CD4-positive, alpha-beta memory T cell (primary cell): Measurements from ENCODE around the gene GCLC. TPM values are rescaled to one million over a fixed set of nuclear protein-coding genes. Genes with fewer than 3 reads are reported as not detected.

Source experiments
- CTCF ChIA-PET: fragments of 350-600 bp; sonication (Branson Sonifier 250); formaldehyde crosslinking; loops from one replicate; lab custom pipeline; 2021; ENCODE audit warnings: inconsistent platforms; ENCODE audit not compliant: partially characterized antibody; lab: Charles Lee
- POLR2A ChIA-PET: fragments of 350-600 bp; sonication (Branson Sonifier 250); formaldehyde crosslinking; loops from one replicate; lab custom pipeline; 2021; ENCODE audit not compliant: partially characterized antibody; lab: Charles Lee
- DNase-seq, 5 donors: peaks; one replicate each; pipeline versions ENCODE4 v3.0.0 to v3.0.0-alpha.2; 2020 to 2022; ENCODE audit warnings: mixed read lengths in 1 of 5
- H3K27ac ChIP-seq: one replicate; pipeline ENCODE4 v1.7.0; 2013; ENCODE audit warnings: low read depth, low read length
- H3K27me3 ChIP-seq: 2 replicates; pipeline ENCODE4 v1.7.0; 2013; ENCODE audit warnings: mild to moderate bottlenecking, low read length, moderate library complexity; ENCODE audit not compliant: insufficient read depth
- H3K36me3 ChIP-seq: 2 replicates; pipeline ENCODE4 v1.7.0; 2013; ENCODE audit warnings: mild to moderate bottlenecking, low read length, moderate library complexity; ENCODE audit not compliant: insufficient read depth
- H3K4me1 ChIP-seq: 2 replicates; pipeline ENCODE4 v1.7.0; 2013; ENCODE audit warnings: mild to moderate bottlenecking, low read length, moderate library complexity; ENCODE audit not compliant: insufficient read depth
- H3K4me3 ChIP-seq, 2 donors: one replicate each; pipeline ENCODE4 v1.7.0; 2013; ENCODE audit warnings: low read length in 2 of 2, mild to moderate bottlenecking in 1 of 2
- H3K9me3 ChIP-seq, 2 donors: one replicate each; pipeline ENCODE4 v1.7.0; 2013; ENCODE audit warnings: low read length in 2 of 2, control low read depth in 1 of 2; ENCODE audit not compliant: control insufficient read depth in 1 of 2
- H3K27ac Mint-ChIP-seq, 7 donors: one replicate each; pipeline ENCODE4 v1.8.0; 2020 to 2021; ENCODE audit warnings: mixed read lengths in 7 of 7, mild to moderate bottlenecking in 6 of 7, inconsistent platforms in 3 of 7, moderate library complexity in 3 of 7
- H3K27me3 Mint-ChIP-seq, 2 donors: one replicate each; pipeline ENCODE4 v1.8.0; 2020 to 2021; ENCODE audit warnings: mixed read lengths in 2 of 2
- H3K36me3 Mint-ChIP-seq, 2 donors: one replicate each; pipeline ENCODE4 v1.8.0; 2020 to 2021; ENCODE audit warnings: mixed read lengths in 2 of 2, inconsistent platforms in 1 of 2, mild to moderate bottlenecking in 1 of 2
- H3K4me1 Mint-ChIP-seq, 4 donors: one replicate each; pipeline ENCODE4 v1.8.0; 2020 to 2021; ENCODE audit warnings: mixed read lengths in 4 of 4, mild to moderate bottlenecking in 1 of 4
- H3K4me3 Mint-ChIP-seq, 8 donors: one replicate each; pipeline ENCODE4 v1.8.0; 2020 to 2021; ENCODE audit warnings: mixed read lengths in 8 of 8, mild to moderate bottlenecking in 7 of 8, moderate library complexity in 6 of 8, inconsistent platforms in 3 of 8
- H3K9me3 Mint-ChIP-seq, 8 donors: one replicate each; pipeline ENCODE4 v1.8.0; 2020 to 2021; ENCODE audit warnings: mixed read lengths in 8 of 8, mild to moderate bottlenecking in 5 of 8, inconsistent platforms in 3 of 8, moderate library complexity in 1 of 8
- intact Hi-C: fragments of 100-400 bp; cut with micrococcal nuclease; formaldehyde crosslinking; loops from one replicate; pipeline ENCODE4 v1.15.1; 2023
- polyA plus RNA-seq, 2 donors: library from polyadenylated mRNA; unstranded; fragments of 300-500 nt; fragmentation: Illumina TruSeq; gene quantifications; one replicate each; pipeline ENCODE4 v1.2.3, GENCODE V29; 2021
- total RNA-seq, 2 experiments: library from RNA; stranded (reverse); gene quantifications; one replicate each; pipeline ENCODE4 v1.2.3, GENCODE V29; 2021

GCLC gene
- total and polyA plus RNA-seq, 4 experiments from 2014 or later: 8.8 to 40.9 (median 25.0) TPM

- H3K4me3 Mint-ChIP-seq: no peak overlapping the region
- Histone ChIP-seq H3K4me1 (no peaks in the 10 kb centered on the region), H3K9me3 (no peaks in the 10 kb centered on the region), H3K36me3 (no peaks in the 10 kb centered on the region), H3K27me3 (no peaks in the 10 kb centered on the region), H3K4me3 (no peak overlapping the region), H3K27ac (no peak overlapping the region)
- H3K27me3 Mint-ChIP-seq: no peaks in the 10 kb centered on the region
- DNase-seq: no peak
- intact Hi-C loops: no loop called here
- ChIA-PET CTCF (interaction anchor here (0.6 to 1.2 kb wide), 3 partner anchors 9 to 635 kb away, joined by 3 to 5 read pairs (median 4); no protein-coding TSS in a partner anchor), POLR2A (no interaction called here)
- H3K4me1 Mint-ChIP-seq: peaks cover 2 to 14% (median 5%) of the 10 kb centered on the region in 4 donors
- H3K9me3 Mint-ChIP-seq: no peaks in the 10 kb centered on the region
- no peak overlapping the region for H3K27ac Mint-ChIP-seq
- no peaks in the 10 kb centered on the region for H3K36me3 Mint-ChIP-seq
Observed at GRCh38 chr6:53476964-53477363, 67.9 kb downstream of the GCLC start.

GRCh38 chr6:53474010-53474409, 70.9 kb downstream of the GCLC start:
- CTCF ChIA-PET: interaction anchor here (1.5 kb wide), 1 partner anchor 302 kb away, joined by 5 read pairs; no protein-coding TSS in a partner anchor
- POLR2A ChIA-PET: no interaction called here
- Histone ChIP-seq H3K27me3 (no peaks in the 10 kb centered on the region), H3K36me3 (no peaks in the 10 kb centered on the region), H3K4me3 (no peak overlapping the region), H3K27ac (no peak overlapping the region), H3K9me3 (no peaks in the 10 kb centered on the region), H3K4me1 (no peaks in the 10 kb centered on the region)
- intact Hi-C loops: no loop called here
- Mint-ChIP-seq H3K4me3 (no peak overlapping the region), H3K27ac (no peak overlapping the region), H3K27me3 (no peaks in the 10 kb centered on the region), H3K9me3 (no peaks in the 10 kb centered on the region), H3K36me3 (no peaks in the 10 kb centered on the region), H3K4me1 (peaks cover 0 to 9% (median 3%) of the 10 kb centered on the region in 4 donors)
- no peak for DNase-seq

GRCh38 chr6:53469163-53469562, 75.7 kb downstream of the GCLC start:
- Mint-ChIP-seq H3K9me3 (no peaks in the 10 kb centered on the region), H3K36me3 (no peaks in the 10 kb centered on the region), H3K27me3 (no peaks in the 10 kb centered on the region), H3K4me1 (peaks cover 0 to 9% (median 3%) of the 10 kb centered on the region in 4 donors), H3K27ac (no peak overlapping the region), H3K4me3 (no peak overlapping the region)
- Histone ChIP-seq H3K4me3 (no peak overlapping the region), H3K36me3 (no peaks in the 10 kb centered on the region), H3K27ac (no peak overlapping the region), H3K9me3 (no peaks in the 10 kb centered on the region), H3K27me3 (no peaks in the 10 kb centered on the region), H3K4me1 (no peaks in the 10 kb centered on the region)
- no peak for DNase-seq
- intact Hi-C loops: no loop called here
- ChIA-PET POLR2A (no interaction called here), CTCF (interaction anchor here (0.5 kb wide), 1 partner anchor 297 kb away, joined by 3 read pairs; no protein-coding TSS in a partner anchor)

GRCh38 chr6:53466257-53466656, 78.6 kb downstream of the GCLC start:
- no peaks in the 10 kb centered on the region for H3K27me3 ChIP-seq
- ChIA-PET CTCF (interaction anchor here (1.6 kb wide), 1 partner anchor 26 kb away, joined by 4 read pairs; no protein-coding TSS in a partner anchor), POLR2A (interaction anchor here (0.6 kb wide), 1 partner anchor 434 kb away, joined by 3 read pairs; no protein-coding TSS in a partner anchor)

GRCh38 chr6:53465732-53466131, 79.2 kb downstream of the GCLC start:
- Mint-ChIP-seq H3K27me3 (no peaks in the 10 kb centered on the region), H3K36me3 (no peaks in the 10 kb centered on the region), H3K27ac (no peak overlapping the region), H3K4me1 (peaks cover 0 to 9% (median 3%) of the 10 kb centered on the region in 4 donors), H3K9me3 (no peaks in the 10 kb centered on the region), H3K4me3 (no peak overlapping the region)
- no peaks in the 10 kb centered on the region for H3K4me1 ChIP-seq
- intact Hi-C loops: no loop called here
- no peak for DNase-seq
- no peak overlapping the region for H3K27ac ChIP-seq
- H3K9me3 ChIP-seq: no peaks in the 10 kb centered on the region
- no peaks in the 10 kb centered on the region for H3K36me3 ChIP-seq
- H3K4me3 ChIP-seq: no peak overlapping the region
- ChIA-PET POLR2A (no interaction called here), CTCF (interaction anchor here (1.6 kb wide), 1 partner anchor 27 kb away, joined by 4 read pairs; no protein-coding TSS in a partner anchor)
- H3K27me3 ChIP-seq: no peaks in the 10 kb centered on the region

More at GRCh38 chr6:53466257-53466656, 78.6 kb downstream of the GCLC start:
- Histone ChIP-seq H3K27ac (no peak overlapping the region), H3K36me3 (no peaks in the 10 kb centered on the region), H3K4me3 (no peak overlapping the region), H3K9me3 (no peaks in the 10 kb centered on the region), H3K4me1 (no peaks in the 10 kb centered on the region)
- Mint-ChIP-seq H3K27ac (no peak overlapping the region), H3K27me3 (no peaks in the 10 kb centered on the region), H3K4me1 (peaks cover 0 to 9% (median 3%) of the 10 kb centered on the region in 4 donors), H3K9me3 (no peaks in the 10 kb centered on the region), H3K4me3 (no peak overlapping the region), H3K36me3 (no peaks in the 10 kb centered on the region)
- DNase-seq: no peak
- intact Hi-C loops: no loop called here

- H3K9me3 ChIP-seq: no peaks in the 10 kb centered on the region
- no peaks in the 10 kb centered on the region for H3K9me3 Mint-ChIP-seq
- no peak overlapping the region for H3K27ac ChIP-seq
- CTCF ChIA-PET: no interaction called here
- no peaks in the 10 kb centered on the region for H3K27me3 ChIP-seq
- H3K4me3 Mint-ChIP-seq: no peak overlapping the region
- no peaks in the 10 kb centered on the region for H3K4me1 ChIP-seq
- H3K36me3 Mint-ChIP-seq: no peaks in the 10 kb centered on the region
- intact Hi-C loops: no loop called here
- H3K27me3 Mint-ChIP-seq: no peaks in the 10 kb centered on the region
- H3K36me3 ChIP-seq: no peaks in the 10 kb centered on the region
- H3K4me1 Mint-ChIP-seq: peaks cover 0 to 9% (median 2%) of the 10 kb centered on the region in 4 donors
- POLR2A ChIA-PET: no interaction called here
- DNase-seq: no peak
- no peak overlapping the region for H3K4me3 ChIP-seq
- no peak overlapping the region for H3K27ac Mint-ChIP-seq
Observed at GRCh38 chr6:53464927-53465460, 79.9 kb downstream of the GCLC start.

- no peak overlapping the region for H3K27ac Mint-ChIP-seq
- Histone ChIP-seq H3K9me3 (no peaks in the 10 kb centered on the region), H3K27ac (no peak overlapping the region), H3K4me1 (no peaks in the 10 kb centered on the region), H3K36me3 (no peaks in the 10 kb centered on the region), H3K27me3 (no peaks in the 10 kb centered on the region), H3K4me3 (no peak overlapping the region)
- H3K4me1 Mint-ChIP-seq: peaks cover 0 to 4% (median 1%) of the 10 kb centered on the region in 4 donors
- ChIA-PET POLR2A (no interaction called here), CTCF (no interaction called here)
- intact Hi-C loops: no loop called here
- H3K4me3 Mint-ChIP-seq: no peak overlapping the region
- H3K36me3 Mint-ChIP-seq: no peaks in the 10 kb centered on the region
- H3K9me3 Mint-ChIP-seq: no peaks in the 10 kb centered on the region
- no peak for DNase-seq
- H3K27me3 Mint-ChIP-seq: no peaks in the 10 kb centered on the region
Observed at GRCh38 chr6:53464483-53464882, 80.4 kb downstream of the GCLC start.
